Peyer's patch (tissue), 4 donors: ENCODE measurements around the gene SMYD3.

ENCODE experiments used
- CTCF ChIP-seq, 6 experiments: fragments of 450-650 bp in 4 of 6; fragments of 200-600 bp in 2 of 6; sonication (generic) in 1 of 6; IDR thresholded peaks; one replicate each; pipeline ENCODE4 v1.5.1; 2017 to 2019; ENCODE audit warnings: antibody characterized with exemption in 6 of 6, mild to moderate bottlenecking in 3 of 6, moderate library complexity in 1 of 6
- POLR2A ChIP-seq, 2 donors: fragments of 450-650 bp; IDR thresholded peaks; one replicate each; pipeline ENCODE4 v1.5.1; 2017; ENCODE audit warnings: antibody characterized with exemption in 2 of 2, mild to moderate bottlenecking in 2 of 2, moderate library complexity in 2 of 2

- no peak for TF ChIP-seq CTCF (IDR thresholded peaks at IDR 0.05)
- TF ChIP-seq POLR2A (IDR thresholded peaks at IDR 0.05) = no peak
Observed at GRCh38 chr1:246519514-246519913, 12.4 kb upstream of the SMYD3 start.
